DMS 273 treated with DMSO at 0.1 percent for 48 hours (cell line): ENCODE measurements around the gene SEC24A.
"Not testable (repeated sequence)": the region's sequence is repeated elsewhere in the genome, so short reads cannot be mapped to it uniquely, and the experiment has no call there.

Source experiments
- DNase-seq: peaks from one replicate; lab custom pipeline; 2025; lab: John Stamatoyannopoulos, UW

Gene SEC24A

DNA sequence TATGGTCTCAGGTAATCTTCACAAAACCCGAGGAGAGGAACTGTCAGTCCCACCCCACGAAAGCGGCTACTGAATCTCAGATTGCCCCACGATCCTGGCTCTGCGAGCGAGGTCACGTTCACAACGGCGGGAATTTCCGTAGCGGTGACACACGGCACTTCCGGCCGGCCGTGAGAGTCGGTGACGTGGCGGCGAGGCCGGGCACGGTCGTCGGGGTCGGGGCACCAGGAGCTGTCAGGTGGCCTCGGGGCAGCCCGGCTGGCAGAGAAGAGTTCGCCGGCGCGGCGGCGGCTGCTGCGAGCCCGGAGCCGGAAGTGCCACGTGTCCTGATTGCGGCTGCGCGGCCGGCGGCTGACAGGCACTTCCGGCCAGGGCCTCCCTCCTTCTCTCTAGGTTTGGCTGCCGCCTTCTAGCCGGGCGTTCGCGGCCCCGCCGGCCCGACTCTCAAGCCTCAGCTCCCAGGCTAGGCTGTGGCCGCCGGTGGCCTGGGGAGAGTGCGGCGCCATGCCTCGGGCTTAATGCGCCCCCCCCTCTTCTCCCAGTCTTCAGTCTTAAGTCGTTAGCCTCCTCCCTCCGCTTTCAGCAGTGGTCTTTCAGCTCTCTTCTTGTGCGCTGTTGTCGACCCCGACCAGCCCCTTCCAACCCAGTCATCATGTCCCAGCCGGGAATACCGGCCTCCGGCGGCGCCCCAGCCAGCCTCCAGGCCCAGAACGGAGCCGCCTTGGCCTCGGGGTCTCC, at the start of gene SEC24A:
Gene SEC24A, plus strand, starts transcription at position 361 of the 738 bp plus-strand sequence. Its CDS starts 292 bp downstream, at position 653.
- DNase-seq = peak; percentile 81

DNA sequence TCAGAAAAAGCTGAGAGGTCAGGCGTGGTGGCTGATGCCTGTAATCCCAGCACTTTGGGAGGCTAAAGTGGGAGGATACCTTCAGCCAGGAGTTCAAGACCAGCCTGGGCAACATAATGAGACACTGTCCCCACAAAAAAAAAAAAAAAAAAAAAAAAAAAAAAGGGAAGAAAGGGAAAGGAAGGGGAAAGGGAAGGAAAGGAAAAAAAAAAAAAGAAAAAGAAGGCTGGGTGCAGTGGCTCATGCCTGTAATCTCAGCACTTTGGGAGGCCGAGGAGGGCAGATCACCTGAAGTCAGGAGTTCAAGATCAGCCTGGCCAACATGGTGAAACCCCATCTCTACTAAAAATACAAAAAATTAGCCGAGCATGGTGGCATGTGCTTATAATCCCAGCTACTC, 48.8 kb upstream of the SEC24A start:
- not testable (repeated sequence) for DNase-seq

GRCh38 chr5:134600600-134600999, 48.0 kb upstream of the SEC24A start:
- DNase-seq = no peak

DNA sequence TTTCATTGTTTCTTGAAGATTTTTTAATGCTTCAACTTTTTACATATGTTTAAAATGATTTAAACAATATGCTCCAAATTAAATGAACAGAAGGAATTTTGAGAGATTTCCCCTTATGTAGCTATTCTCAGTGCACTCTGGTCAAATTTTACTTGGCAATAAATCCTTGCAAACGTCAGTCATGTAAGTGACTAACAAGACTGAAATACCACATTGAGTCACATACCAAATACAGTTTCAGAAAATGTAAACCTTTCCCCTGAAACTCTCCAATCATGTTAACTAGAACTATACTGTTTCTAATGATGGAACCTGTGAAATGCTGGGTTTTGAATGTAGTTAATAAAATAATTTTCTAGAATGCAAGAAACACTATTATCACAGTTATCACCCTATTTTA, 45.5 kb upstream of the SEC24A start:
- DNase-seq = no peak

DNA sequence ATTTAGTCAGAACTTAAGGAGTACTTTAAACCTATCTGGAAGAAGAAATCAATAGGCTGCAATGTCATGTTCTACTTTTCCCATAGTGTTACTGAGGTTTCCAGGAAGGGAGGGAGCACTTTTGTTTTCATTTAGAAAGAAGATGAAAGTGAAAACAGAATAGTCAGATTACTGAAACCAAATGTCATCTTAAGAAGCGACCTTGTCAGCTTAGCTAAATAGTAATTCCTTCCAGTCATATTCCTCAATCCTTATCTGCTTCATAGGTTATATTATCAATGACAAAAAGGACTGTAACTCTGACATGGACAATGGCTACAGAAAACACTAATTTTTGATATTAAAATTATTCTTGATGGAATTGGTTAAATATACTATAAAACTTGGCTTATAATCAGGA, 43.7 kb upstream of the SEC24A start:
- no peak for DNase-seq

GRCh38 chr5:134606726-134607125, 41.9 kb upstream of the SEC24A start:
- no peak for DNase-seq

- no peak for DNase-seq
These were observed 40.0 kb upstream of the SEC24A start for GRCh38 chr5:134608555-134608954.

DNA sequence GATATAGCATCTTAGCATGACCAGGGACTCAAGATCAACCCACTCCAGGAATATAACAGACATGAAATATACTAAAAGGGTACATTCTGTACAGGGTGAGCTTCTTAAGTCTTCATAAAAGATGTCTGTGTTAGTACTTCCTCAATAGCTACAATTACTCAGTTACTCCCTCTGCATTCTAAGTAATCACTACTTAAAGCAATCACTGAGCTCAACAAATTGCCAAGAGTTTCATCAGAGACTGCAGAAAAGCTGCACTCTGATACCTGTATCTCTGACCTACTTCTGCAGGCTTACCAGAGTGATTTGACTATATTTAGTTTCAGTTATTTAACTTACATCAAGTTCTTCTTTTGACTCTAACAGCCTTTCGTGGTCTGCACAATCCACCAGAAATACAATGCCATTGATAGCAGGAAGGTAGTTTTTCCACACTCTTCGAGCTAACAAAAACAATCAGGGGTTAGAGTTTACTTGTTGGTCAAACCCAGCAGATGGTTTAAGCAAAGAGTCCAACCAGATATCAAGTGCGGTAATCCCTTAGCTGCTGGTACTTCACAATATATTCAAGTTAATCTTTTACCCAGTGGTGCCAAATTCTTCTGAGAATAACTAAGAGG, 39.2 kb upstream of the SEC24A start:
- no peak for DNase-seq

DNA sequence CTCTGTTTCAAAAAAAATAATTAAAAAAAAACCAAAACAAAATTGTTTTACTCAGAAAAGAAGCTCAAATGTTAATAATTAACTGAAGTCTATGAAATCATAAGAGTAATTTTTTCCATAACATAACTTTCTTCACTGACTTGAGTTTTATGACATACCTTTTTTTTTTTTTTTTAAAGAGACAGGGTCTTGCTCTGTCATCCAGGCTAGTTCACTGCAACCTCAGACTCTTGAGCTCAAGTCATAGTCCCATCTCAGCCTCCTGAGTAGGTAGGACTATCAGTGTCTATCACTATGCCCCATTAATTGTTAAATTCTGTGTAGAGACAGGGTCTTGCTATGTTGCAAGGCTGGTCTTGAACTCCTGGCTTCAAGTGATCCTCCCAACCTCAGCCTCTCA, 37.9 kb upstream of the SEC24A start:
- DNase-seq = no peak

GRCh38 chr5:134611515-134611914, 37.1 kb upstream of the SEC24A start:
- no peak for DNase-seq

- no peak for DNase-seq
These were observed 34.0 kb upstream of the SEC24A start for GRCh38 chr5:134614450-134615085.

- DNase-seq = no peak
These were observed 28.0 kb upstream of the SEC24A start for GRCh38 chr5:134620634-134621033.

- no peak for DNase-seq
These were observed 23.0 kb upstream of the SEC24A start for GRCh38 chr5:134625559-134625958.

- no peak for DNase-seq
These were observed 22.1 kb upstream of the SEC24A start for GRCh38 chr5:134626369-134627014.

GRCh38 chr5:134634227-134634626, 14.4 kb upstream of the SEC24A start:
- no peak for DNase-seq

DNA sequence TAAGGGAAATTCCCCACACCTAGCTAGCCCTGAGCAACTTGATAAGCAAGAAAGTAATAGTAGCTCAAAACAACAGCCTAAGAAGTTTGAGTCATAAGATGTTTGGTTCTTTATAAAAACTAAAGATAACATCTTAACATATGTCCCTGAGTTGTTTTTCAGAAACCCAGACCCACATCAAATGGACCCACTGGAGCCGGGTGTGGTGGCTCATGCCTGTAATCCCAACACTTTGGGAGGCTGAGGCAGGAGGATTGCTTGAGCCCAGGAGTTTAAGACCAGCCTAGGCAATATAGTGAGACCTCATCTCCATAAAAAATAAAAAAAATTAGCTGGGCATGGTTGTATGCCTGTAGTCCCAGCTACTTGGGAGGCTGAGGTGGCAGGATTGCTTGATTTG, 13.2 kb upstream of the SEC24A start:
- not testable (repeated sequence) for DNase-seq

DNA sequence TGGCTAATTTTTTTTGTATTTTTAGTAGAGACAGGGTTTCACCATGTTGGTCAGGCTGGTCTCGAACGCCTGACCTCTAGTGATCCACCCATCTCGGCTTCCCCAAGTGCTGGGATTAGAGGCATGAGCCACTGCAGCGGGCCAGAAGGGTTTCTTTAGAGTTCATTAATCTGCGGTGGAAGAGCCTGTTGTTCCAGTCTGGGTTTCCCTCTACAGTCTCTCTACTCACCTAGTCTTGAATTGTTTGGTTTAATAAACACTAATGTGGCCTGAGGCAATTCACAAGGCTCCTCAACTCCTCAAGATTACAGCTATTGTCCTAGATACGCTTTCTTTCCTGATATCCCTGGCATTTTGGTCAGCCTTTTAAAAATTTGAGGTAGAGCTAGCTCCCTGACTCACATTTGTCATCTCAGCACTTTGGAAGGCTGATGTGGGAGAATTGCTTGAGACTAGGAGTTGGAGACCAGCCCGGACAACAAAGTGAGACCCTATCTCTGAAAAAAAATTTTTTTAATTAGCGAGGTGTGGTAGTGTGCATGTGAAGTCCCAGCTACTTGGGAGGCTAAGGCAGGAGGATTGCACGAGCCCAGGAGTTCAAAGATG, 11.4 kb upstream of the SEC24A start:
- DNase-seq = no peak

- DNase-seq = no peak
These were observed 9.8 kb upstream of the SEC24A start for GRCh38 chr5:134638760-134639201.

GRCh38 chr5:134642931-134643530, 5.6 kb upstream of the SEC24A start:
- DNase-seq = no peak

GRCh38 chr5:134647750-134648424, 698 bp upstream of the SEC24A start:
- DNase-seq = no peak

GRCh38 chr5:134649163-134649835, 714 bp downstream of the SEC24A start:
- DNase-seq = no peak
